NCI-H524 (cell line): Measurements from ENCODE around the gene AFDN.
A peak's percentile ranks its signal among the peaks of the same experiment; 100 is the strongest.

Experiments used
- DNase-seq, 2 experiments: peaks; one replicate each; lab custom pipeline; 2025; lab: John Stamatoyannopoulos, UW

AFDN gene

GRCh38 chr6:167826896-167827582, at the start of gene AFDN:
Gene AFDN, plus strand, starts transcription at chr6:167826911. Its CDS starts 222 bp downstream, at chr6:167827133.
- DNase-seq = peak in 1 of 2 experiments; percentile 44

- no peak for DNase-seq
These were observed 48.1 kb upstream of the AFDN start for GRCh38 chr6:167778497-167779128.

- no peak for DNase-seq
These were observed 47.4 kb upstream of the AFDN start for GRCh38 chr6:167779129-167779992.

GRCh38 chr6:167779993-167780655, 46.6 kb upstream of the AFDN start:
- DNase-seq = no peak

GRCh38 chr6:167781066-167781767, 45.5 kb upstream of the AFDN start:
- no peak for DNase-seq

- DNase-seq = no peak
These were observed 44.8 kb upstream of the AFDN start for GRCh38 chr6:167781868-167782267.

- no peak for DNase-seq
These were observed 43.8 kb upstream of the AFDN start for GRCh38 chr6:167782698-167783517.

- DNase-seq = no peak
These were observed 39.6 kb upstream of the AFDN start for GRCh38 chr6:167786853-167787675.

- DNase-seq = no peak
These were observed 38.7 kb upstream of the AFDN start for GRCh38 chr6:167787896-167788562.

GRCh38 chr6:167788563-167788903, 38.2 kb upstream of the AFDN start:
- DNase-seq = no peak

- DNase-seq = no peak
These were observed 37.4 kb upstream of the AFDN start for GRCh38 chr6:167789358-167789757.

GRCh38 chr6:167791091-167791779, 35.5 kb upstream of the AFDN start:
- DNase-seq = no peak

GRCh38 chr6:167791780-167792478, 34.8 kb upstream of the AFDN start:
- DNase-seq = no peak

GRCh38 chr6:167793421-167793820, 33.3 kb upstream of the AFDN start:
- DNase-seq = no peak

GRCh38 chr6:167794161-167795157, 32.3 kb upstream of the AFDN start:
- DNase-seq = no peak

GRCh38 chr6:167795321-167795811, 31.3 kb upstream of the AFDN start:
- DNase-seq = no peak

GRCh38 chr6:167795874-167796191, 30.9 kb upstream of the AFDN start:
- no peak for DNase-seq
